ENCODE measurements around the gene HRAS. TPM values are rescaled to one million over a fixed set of nuclear protein-coding genes. Genes with fewer than 3 reads are reported as not detected.
A peak's percentile ranks its signal among the peaks of the same experiment; 100 is the strongest.

HRAS gene
- total RNA-seq, 1 experiment from 2014 or later: 175 TPM

DNA sequence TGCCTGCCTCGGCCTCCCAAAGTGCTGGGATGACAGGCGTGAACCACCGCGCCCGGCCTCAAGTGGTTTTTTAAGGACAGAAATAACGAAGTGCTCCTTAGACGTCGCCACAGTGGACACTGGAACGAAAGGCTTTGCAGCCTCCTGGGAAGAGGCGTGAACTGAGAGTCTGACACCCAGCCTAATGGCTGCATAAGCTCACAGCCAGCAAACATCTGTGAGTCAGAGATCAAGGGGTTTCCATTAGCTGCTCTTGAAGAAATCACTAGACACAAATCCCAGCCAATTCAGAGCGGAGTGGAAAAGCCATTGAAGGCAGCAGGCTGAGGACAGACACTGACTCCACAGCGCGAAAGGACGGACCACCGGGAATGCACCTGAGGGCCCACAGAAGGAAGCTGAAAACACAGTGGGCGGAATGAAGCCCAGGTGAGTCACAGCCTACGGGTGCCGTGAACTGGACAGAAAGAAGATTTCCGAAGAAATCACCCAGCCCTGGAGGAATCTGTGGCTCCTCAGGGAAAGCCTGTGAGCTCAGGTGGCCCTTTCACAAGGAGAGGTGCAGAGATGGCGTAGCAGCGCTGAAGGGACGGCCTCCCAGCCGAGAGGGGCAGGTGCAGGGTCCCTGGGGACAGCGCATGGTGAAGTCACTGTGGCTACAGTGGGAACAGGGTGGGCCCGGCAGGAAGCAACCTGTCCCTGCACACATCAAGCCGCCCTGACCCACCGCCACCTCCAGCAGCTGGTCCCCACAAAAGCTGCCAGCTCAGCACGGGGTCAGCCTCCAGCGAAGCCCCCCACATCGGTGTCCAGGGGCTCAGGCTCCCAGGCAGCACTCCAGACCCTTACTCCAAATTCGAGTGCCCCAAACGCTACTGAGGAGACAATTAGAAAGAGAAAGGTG is 13.6 kb upstream of the HRAS start:
- in situ Hi-C loops (cut with HindIII; ENCODE audit: low pct_unique_long_range_greater_than_20kb, low sequenced_read_pairs) (no loop called here), intact Hi-C loops (cut with micrococcal nuclease; ENCODE audit: unreplicated experiment) (no loop called here)
- H3K27me3 ChIP-seq (ENCODE audit: control insufficient read depth, insufficient read depth, low read length): no peaks in the 10 kb centered on the region
- no peaks in the 10 kb centered on the region for H3K36me3 ChIP-seq (ENCODE audit: control insufficient read depth, insufficient read depth, low read length)
- peak; percentile 9; the same call in 1 of the 2 replicates for ATAC-seq
- no peak overlapping the region for H3K27ac ChIP-seq (ENCODE audit: low read length)
- no TSS peak for BruUV-seq (replicated peaks)
- ChIA-PET POLR2A (no interaction called here), CTCF (interaction anchor here (0.6 kb wide), 1 partner anchor 19 kb away, joined by 10 read pairs; no protein-coding TSS in a partner anchor)
- no peak for DNase-seq (ENCODE audit: low read depth, low spot score)
- no peak overlapping the region for H3K4me3 ChIP-seq (ENCODE audit: low read depth in 2 of 2, low read length in 2 of 2)
- no peaks in the 10 kb centered on the region for H3K9me3 ChIP-seq (ENCODE audit: control insufficient read depth, insufficient read depth, low read depth, low read length)
- peaks cover 10% of the 10 kb centered on the region for H3K4me1 ChIP-seq (ENCODE audit: control insufficient read depth, insufficient read depth, low read length)
- TF ChIP-seq, protein P1, sequence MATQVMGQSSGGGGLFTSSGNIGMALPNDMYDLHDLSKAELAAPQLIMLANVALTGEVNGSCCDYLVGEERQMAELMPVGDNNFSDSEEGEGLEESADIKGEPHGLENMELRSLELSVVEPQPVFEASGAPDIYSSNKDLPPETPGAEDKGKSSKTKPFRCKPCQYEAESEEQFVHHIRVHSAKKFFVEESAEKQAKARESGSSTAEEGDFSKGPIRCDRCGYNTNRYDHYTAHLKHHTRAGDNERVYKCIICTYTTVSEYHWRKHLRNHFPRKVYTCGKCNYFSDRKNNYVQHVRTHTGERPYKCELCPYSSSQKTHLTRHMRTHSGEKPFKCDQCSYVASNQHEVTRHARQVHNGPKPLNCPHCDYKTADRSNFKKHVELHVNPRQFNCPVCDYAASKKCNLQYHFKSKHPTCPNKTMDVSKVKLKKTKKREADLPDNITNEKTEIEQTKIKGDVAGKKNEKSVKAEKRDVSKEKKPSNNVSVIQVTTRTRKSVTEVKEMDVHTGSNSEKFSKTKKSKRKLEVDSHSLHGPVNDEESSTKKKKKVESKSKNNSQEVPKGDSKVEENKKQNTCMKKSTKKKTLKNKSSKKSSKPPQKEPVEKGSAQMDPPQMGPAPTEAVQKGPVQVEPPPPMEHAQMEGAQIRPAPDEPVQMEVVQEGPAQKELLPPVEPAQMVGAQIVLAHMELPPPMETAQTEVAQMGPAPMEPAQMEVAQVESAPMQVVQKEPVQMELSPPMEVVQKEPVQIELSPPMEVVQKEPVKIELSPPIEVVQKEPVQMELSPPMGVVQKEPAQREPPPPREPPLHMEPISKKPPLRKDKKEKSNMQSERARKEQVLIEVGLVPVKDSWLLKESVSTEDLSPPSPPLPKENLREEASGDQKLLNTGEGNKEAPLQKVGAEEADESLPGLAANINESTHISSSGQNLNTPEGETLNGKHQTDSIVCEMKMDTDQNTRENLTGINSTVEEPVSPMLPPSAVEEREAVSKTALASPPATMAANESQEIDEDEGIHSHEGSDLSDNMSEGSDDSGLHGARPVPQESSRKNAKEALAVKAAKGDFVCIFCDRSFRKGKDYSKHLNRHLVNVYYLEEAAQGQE (IDR thresholded peaks at IDR 0.05; ENCODE audit: insufficient read depth in 1 of 2, low read depth in 2 of 2, low read length in 1 of 2): no peak
- TF ChIP-seq TCF7L2 (IDR thresholded peaks at IDR 0.05; ENCODE audit: low read depth, low read length) (no peak), POLR2AphosphoS5 (IDR thresholded peaks at IDR 0.05; ENCODE audit: low read depth, low read length) (no peak), SIN3A (IDR thresholded peaks at IDR 0.05; ENCODE audit: borderline replicate concordance, insufficient read depth, low read depth, low read length) (no peak)
- TF ChIP-seq, protein P2, sequence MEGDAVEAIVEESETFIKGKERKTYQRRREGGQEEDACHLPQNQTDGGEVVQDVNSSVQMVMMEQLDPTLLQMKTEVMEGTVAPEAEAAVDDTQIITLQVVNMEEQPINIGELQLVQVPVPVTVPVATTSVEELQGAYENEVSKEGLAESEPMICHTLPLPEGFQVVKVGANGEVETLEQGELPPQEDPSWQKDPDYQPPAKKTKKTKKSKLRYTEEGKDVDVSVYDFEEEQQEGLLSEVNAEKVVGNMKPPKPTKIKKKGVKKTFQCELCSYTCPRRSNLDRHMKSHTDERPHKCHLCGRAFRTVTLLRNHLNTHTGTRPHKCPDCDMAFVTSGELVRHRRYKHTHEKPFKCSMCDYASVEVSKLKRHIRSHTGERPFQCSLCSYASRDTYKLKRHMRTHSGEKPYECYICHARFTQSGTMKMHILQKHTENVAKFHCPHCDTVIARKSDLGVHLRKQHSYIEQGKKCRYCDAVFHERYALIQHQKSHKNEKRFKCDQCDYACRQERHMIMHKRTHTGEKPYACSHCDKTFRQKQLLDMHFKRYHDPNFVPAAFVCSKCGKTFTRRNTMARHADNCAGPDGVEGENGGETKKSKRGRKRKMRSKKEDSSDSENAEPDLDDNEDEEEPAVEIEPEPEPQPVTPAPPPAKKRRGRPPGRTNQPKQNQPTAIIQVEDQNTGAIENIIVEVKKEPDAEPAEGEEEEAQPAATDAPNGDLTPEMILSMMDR (IDR thresholded peaks at IDR 0.05): no peak

DNA sequence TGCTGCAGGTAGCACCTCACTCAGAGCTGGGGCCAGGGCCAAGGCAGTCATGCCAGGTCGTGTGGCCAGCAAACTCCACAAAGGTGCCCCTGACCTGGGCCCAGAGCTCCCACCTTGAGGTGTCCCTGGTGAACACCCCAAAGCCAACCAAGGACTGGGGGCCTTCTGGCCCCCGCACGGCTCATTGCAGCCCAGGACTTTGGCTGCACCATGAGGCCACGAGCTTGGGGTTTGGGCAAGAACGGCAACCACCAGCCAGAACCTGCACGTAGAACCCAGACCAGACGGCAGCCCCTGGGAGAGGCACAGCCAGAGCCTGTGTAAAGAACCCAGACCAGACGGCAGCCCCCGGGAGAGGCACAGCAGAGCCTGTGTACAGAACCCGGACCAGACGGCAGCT is 9.8 kb upstream of the HRAS start:
- DNase-seq (ENCODE audit: low read depth, low spot score): no peak
- BruUV-seq (replicated peaks): no TSS peak
- Histone ChIP-seq H3K4me1 (ENCODE audit: control insufficient read depth, insufficient read depth, low read length) (peaks cover under 1% of the 10 kb centered on the region; the same call in 1 of the 2 replicates), H3K4me3 (ENCODE audit: low read depth in 2 of 2, low read length in 2 of 2) (no peak overlapping the region), H3K27me3 (ENCODE audit: control insufficient read depth, insufficient read depth, low read length) (no peaks in the 10 kb centered on the region), H3K9me3 (ENCODE audit: control insufficient read depth, insufficient read depth, low read depth, low read length) (no peaks in the 10 kb centered on the region), H3K36me3 (ENCODE audit: control insufficient read depth, insufficient read depth, low read length) (no peaks in the 10 kb centered on the region), H3K27ac (ENCODE audit: low read length) (no peak overlapping the region)
- in situ Hi-C loops (cut with HindIII; ENCODE audit: low pct_unique_long_range_greater_than_20kb, low sequenced_read_pairs) (no loop called here), intact Hi-C loops (cut with micrococcal nuclease; ENCODE audit: unreplicated experiment) (no loop called here)
- no peak for ATAC-seq
- no peak for TF ChIP-seq TCF7L2 (IDR thresholded peaks at IDR 0.05; ENCODE audit: low read depth, low read length)
- TF ChIP-seq, protein P1 (IDR thresholded peaks at IDR 0.05; ENCODE audit: insufficient read depth in 1 of 2, low read depth in 2 of 2, low read length in 1 of 2): no peak
- CTCF ChIA-PET: no interaction called here
- POLR2A ChIA-PET: interaction anchor here (1.0 kb wide), 1 partner anchor 8 kb away, joined by 3 read pairs; no protein-coding TSS in a partner anchor

Measured in Panc1 (cell line).